Right lung (tissue), 5 donors: ENCODE data around the gene TF. TPM values are rescaled to one million over a fixed set of nuclear protein-coding genes. Genes with fewer than 3 reads are reported as not detected.
A peak's percentile ranks its signal among the peaks of the same experiment; 100 is the strongest.
"Not testable (repeated sequence)": the region's sequence is repeated elsewhere in the genome, so short reads cannot be mapped to it uniquely, and the experiment has no call there.

Experiments used
- DNase-seq, 2 donors: peaks; one replicate each; pipeline ENCODE4 v3.0.0-alpha.2; 2013
- polyA plus RNA-seq, 5 donors: library from polyadenylated mRNA; unstranded; fragments of 120-200 nt; gene quantifications; one replicate each; pipeline versions ENCODE4 v1.2.1 to v1.2.3, GENCODE V29; 2013; ENCODE audit warnings: inconsistent platforms in 1 of 5, low replicate concordance in 1 of 5; ENCODE audit not compliant: insufficient read length in 5 of 5, insufficient read depth in 1 of 5

TF gene
- polyA plus RNA-seq, 5 donors = 3.7 to 65.3 (median 4.8) TPM

DNA sequence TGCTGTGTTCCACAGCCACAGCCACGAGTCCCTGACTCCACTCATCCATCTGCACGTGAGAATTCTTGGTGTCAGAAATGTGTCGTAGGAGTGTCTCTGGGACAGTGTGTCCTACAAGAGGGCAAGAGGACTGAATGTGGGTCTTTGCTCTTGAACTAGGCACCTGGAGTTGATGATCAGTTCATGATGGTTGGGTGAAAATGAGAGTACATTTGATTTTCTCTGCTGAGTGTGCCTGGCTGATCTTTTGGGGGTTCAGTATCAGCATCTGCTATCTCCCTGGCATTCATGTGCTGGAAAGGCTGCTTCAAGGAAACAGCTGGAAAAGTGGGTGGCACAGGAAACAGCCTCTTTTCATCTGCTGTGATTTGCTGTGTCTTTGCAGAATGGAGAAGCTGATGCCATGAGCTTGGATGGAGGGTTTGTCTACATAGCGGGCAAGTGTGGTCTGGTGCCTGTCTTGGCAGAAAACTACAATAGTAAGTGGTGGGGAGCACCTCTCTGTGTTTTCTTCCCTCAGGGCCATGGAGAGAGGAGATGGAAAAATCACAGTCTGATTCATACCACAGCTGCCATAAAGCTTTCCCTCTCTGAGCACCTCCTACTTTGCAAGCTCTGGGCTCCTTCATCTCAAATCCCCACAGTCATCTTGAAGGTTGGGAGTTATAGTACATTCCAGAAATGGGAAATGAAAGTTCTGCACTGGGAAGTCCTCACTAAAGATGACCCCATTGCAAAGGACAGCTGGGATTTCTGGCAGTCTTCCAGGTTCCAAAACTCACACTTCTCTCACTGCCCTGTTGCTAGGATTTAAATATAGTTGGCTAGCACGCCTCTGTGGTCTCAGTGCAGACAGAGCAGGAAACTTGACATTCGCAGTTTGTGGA, 17.8 kb downstream of the TF start:
- peak; percentile 77 to 83 for DNase-seq

DNA sequence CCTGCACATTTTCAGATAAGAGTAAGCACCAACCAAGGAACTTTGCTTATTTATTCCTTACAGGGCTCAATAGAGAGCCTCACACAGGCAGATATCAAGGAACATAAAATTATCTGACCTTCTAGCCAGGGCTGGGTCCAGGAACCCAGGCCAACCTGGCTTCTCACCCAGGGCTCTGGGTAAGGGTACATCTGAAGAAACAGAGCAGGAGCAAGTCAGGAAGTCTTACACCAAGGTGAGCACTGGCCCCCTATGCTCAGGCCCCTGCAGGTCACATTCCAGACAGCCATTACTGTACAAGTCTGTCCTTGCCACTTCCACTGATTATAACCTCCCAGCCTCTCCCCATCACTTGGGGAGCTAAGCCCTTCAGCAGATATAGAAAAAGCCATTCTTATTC, 19.1 kb downstream of the TF start:
- no peak for DNase-seq

GRCh38 chr3:133767607-133768006, 21.4 kb downstream of the TF start:
- DNase-seq = no peak

DNA sequence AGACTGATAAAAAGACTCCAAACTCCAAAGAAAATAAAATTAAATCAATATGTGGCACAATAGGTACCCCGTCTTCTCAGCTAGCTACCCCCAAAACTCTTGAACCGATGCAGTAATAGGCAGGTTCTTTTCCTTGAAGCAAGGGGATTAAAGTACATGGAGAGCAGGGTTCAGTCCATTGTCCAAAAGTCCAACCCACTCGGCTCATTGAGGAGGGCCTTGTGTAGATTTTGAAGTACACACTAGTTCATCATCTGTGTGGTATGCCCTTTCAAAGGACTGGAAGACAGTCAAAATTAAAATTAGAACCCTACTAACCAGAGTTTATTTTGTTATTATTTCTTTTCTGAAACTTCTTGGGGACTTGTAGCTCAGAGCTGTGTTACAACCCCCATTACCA, 23.3 kb downstream of the TF start:
- no peak for DNase-seq

DNA sequence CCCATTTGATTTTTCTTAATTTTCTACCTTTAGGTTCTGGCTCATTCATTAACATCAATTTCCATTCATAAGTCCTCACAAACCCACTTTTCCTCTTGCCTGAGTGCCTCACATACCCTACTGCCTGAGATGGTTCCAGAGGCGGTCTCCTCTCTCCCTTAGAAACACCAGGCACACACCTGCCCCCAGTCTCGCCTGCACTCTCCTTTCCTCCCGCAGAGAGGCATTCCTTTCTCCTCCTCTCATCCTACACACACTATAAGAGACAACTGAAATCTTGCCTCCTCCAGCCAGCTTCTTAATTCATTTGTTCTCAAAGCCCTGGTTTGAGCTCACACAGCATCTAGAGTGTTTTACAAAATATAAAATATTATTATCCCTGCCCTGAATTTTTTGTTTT, 27.5 kb downstream of the TF start:
- no peak for DNase-seq

- no peak for DNase-seq
These were observed 29.1 kb downstream of the TF start for GRCh38 chr3:133775309-133775708.

DNA sequence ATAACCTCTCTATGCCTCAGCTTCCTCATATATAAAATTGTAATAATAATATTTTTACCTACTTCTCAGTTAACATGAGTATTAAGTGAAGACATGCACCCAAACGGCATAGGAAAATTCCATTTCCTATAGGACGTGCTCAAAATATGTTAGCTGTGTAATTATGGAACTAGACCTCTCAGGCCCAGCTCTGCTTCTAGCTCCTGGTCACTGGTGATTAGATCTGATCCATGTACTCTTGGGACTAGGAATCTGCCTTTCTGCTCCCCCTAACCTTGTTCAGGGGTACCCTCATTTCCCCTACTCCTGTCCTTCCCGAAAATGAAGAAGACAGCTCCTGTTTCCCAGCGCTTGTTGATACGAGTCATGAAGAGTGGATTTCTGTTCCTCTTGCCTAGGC, 29.6 kb downstream of the TF start:
- DNase-seq = no peak

- DNase-seq = no peak
These were observed 30.7 kb downstream of the TF start for GRCh38 chr3:133776794-133777438.

GRCh38 chr3:133777807-133778568, 31.8 kb downstream of the TF start:
- no peak for DNase-seq

DNA sequence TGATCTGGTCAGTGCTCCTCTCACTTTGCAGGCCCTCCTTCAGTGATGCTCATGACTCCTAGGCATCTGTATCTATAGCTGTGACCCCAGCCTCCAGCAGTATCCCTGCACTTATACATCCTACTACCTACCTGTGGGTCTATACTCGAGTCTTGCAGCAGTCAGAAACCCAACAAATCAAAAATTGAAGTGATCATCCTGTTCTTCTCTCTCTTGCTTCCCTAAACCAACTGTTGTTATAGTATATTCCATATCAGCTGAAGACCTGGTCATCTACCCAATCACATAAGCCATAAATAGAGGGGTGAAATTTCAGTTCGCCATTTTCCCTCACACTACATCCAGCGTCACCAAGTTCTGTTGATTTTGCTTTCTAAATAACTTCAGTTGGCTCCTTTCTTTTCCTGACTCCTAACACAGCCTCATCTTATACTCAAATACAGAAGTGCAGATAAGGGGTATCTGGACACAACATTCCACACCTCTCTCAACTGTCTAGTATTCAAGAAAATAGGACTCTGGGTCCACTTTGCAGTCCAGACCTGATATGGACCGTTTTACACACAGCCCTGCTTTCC, 33.5 kb downstream of the TF start:
- no peak for DNase-seq

DNA sequence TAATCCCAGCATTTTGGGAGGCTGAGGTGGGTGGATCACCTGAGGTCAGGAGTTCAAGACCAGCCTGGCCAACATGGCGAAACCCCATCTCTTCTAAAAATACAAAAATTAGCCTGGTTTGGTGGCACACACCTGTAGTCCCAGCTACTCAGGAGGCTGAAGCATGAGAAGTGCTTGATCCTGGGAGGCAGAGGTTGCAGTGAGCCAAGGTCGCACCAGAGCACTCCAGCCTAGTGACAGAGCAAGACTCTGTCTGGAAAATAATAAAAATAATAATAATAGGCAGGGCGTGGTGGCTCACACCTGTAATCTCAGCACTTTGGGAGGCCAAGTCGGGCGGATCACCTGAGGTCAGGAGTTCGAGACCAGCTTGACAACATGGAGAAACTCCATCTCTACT, 34.6 kb downstream of the TF start:
- DNase-seq = not testable (repeated sequence)

DNA sequence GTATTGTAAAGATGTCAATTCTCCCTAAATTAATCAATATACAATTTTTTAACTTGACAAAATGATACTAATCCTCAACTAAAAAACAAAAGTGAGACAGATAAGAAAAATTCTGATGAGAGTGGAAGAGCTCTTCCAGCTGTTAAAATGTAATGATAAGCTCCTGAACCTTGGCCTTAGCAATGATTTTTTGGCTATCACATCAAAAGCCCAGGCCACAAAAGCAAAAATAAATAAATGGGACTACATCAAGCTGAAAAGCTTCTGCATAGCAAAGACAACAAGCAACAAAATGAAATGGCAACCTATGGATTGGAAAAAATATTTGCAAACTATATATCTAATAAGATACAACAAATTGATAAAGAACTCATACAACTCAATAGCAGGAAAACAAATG, 35.4 kb downstream of the TF start:
- no peak for DNase-seq

GRCh38 chr3:133782454-133782853, 36.3 kb downstream of the TF start:
- no peak for DNase-seq

- DNase-seq = no peak
These were observed 37.6 kb downstream of the TF start for GRCh38 chr3:133783762-133784161.

- DNase-seq = no peak
These were observed 41.8 kb downstream of the TF start for GRCh38 chr3:133788024-133788423.

DNA sequence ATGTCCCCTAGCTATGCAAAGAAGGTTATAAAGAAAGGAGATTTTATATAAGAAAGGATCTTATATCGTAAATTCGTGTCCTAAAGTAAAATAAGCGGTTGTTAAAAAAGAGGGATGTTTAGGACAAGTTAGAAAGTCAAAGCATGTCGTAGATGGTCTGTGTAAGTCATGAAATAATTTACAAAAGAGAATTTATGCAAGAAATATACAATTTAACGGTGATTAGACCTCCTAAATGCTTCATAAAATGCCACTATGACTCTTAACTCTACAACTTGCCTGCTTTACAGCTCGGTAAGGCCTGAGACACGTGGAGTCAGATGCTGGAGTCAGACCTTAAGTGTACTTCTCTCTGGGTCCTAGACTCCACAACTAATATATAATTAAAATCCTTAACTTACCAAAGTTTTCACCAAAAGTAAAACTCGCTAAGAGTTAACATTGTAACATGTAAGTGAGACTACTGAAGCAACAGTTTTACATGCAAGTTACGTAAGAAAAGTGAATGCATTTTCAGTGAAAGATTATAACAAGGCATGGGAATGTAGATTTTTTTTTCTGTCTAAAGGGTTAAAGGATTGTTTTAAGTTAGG, 46.1 kb downstream of the TF start:
- no peak for DNase-seq

- DNase-seq = no peak
These were observed 51.4 kb downstream of the TF start for GRCh38 chr3:133797396-133798105.

- no peak for DNase-seq
These were observed 53.8 kb downstream of the TF start for GRCh38 chr3:133799794-133800585.

GRCh38 chr3:133803469-133803868, 57.3 kb downstream of the TF start:
- DNase-seq = no peak

DNA sequence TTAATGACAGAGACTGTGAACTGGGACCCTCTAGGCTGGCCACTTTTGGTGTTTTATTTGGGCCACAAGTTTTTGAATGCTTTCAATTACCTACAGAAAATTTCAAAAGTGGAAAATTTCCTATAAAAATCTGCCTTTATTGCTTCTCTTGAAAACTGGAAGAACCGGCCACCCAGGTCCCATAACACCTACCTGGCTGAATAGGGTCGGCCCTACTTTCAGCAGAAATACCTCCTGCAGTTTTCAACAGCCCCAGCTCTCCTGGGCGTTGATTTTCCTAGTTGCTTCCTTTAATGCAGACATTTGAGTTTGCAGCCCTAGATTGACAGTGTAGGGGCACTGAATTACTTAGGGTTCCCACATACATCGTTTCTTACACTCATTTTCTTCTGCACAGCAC, 58.7 kb downstream of the TF start:
- peak; percentile 8 to 15 for DNase-seq

GRCh38 chr3:133805384-133805701, 59.1 kb downstream of the TF start:
- DNase-seq = no peak
